Neutrophil (primary cell): ENCODE measurements around the gene ZMYND10.

Experiments used
- H3K27ac ChIP-seq: fragments of 200-600 bp; sonication (generic); 2 replicates; pipeline ENCODE4 v1.5.1; 2016; ENCODE audit warnings: mild to moderate bottlenecking, moderate library complexity
- H3K27me3 ChIP-seq: fragments of 200-600 bp; sonication (generic); 2 replicates; pipeline ENCODE4 v1.6.0; 2016; ENCODE audit warnings: mild to moderate bottlenecking
- H3K36me3 ChIP-seq: fragments of 200-600 bp; sonication (generic); 2 replicates; pipeline ENCODE4 v1.5.1; 2017
- H3K4me1 ChIP-seq, 2 experiments: fragments of 200-600 bp in 1 of 2; sonication (generic) in 1 of 2; 1 replicate in 1 of 2; 2 replicates in 1 of 2; pipeline versions ENCODE4 v1.5.1 to v1.6.1; 2013 to 2016; ENCODE audit warnings: low read depth in 1 of 2, low read length in 1 of 2, mild to moderate bottlenecking in 1 of 2, moderate library complexity in 1 of 2; ENCODE audit not compliant: control insufficient read depth in 1 of 2, insufficient read depth in 1 of 2
- H3K4me3 ChIP-seq, 2 experiments: fragments of 200-600 bp in 1 of 2; sonication (generic) in 1 of 2; 1 replicate in 1 of 2; 2 replicates in 1 of 2; pipeline ENCODE4 v1.5.1; 2013 to 2016; ENCODE audit warnings: low read depth in 1 of 2, low read length in 1 of 2, mild to moderate bottlenecking in 1 of 2, moderate library complexity in 1 of 2
- H3K9me3 ChIP-seq: fragments of 200-600 bp; sonication (generic); 2 replicates; pipeline ENCODE4 v1.5.1; 2016
- CTCF ChIP-seq: fragments of 200-600 bp; sonication (generic); IDR thresholded peaks from 2 replicates; pipeline ENCODE4 v1.5.1; 2016; ENCODE audit warnings: antibody characterized with exemption

The ZMYND10 gene

DNA sequence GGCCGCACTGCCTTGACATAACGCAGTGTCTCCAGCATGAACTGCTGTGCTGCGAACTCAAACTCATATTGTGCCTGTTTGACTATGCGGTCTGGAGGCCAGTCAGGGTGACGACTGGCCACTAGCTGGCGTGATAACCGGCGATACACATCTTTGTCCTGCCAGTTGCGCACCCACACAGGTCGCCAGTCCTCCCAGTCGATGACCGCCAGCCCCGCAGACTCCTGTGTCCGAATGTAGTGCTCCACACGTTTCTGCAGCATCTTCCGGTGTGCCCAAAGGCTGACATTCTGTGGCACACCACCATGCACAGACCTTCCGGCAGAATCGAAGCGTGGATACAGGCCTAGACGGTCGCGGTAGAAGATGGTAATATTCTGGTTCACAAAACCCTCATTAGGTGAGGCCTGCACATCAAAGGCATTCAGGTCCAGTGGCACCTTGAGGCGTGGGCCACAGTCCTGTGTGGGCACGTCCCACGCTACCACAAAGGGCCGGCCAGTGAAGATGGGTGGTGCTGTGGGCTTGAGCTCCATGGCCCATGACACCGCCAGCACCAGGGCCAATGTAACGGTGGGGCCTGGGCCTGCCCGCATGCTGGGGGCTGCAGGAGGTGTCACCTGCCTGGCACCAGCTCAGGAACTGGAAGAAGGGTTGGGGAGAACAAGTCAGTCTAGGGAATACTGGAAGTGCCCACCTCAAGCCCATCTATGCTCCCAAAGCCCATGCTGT is 25.5 kb downstream of the ZMYND10 start:
- Histone ChIP-seq H3K36me3 (peaks cover 5% of the 10 kb centered on the region), H3K4me3 (peak overlapping the region; percentile 72 to 77), H3K4me1 (peaks cover 68 to 82% of the 10 kb centered on the region in 2 experiments), H3K9me3 (no peaks in the 10 kb centered on the region), H3K27me3 (no peaks in the 10 kb centered on the region), H3K27ac (peak overlapping the region; percentile 95)
- TF ChIP-seq CTCF: no peak

DNA sequence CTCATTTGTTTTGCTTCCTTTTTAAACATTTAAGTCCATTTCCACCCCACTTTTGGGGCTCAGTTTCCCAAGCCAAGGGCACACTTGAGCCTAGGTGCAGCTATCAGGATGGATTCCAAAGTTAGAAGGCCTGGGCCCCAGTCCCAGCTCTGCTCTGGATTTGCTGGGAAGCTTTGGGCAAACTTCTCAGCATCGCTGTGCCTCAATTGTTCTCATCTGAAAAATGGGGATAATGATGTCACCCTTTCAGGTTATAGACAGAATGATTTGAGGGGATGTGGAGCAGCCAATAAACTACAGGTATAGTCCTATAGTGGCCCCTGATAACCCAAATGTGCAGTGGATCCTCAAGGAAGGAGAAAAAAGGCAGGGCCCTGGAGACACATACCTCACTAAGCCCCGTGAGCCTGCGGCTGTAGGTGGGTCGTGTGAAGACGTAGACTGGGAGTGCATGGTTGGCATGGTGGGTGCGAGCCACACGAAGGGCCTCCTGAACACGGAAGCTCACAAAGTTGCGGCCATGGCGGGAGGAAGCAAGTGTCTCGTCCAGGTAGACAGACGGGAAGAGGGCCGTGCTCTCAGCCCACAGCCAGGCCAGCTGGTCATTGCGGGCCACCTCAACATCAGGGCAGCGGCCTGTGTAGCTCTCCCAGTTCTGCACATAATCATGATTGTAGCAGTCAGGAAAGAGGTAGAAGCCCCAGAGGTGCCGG is 26.2 kb downstream of the ZMYND10 start:
- Histone ChIP-seq H3K36me3 (peaks cover 5% of the 10 kb centered on the region), H3K27me3 (no peaks in the 10 kb centered on the region), H3K9me3 (no peaks in the 10 kb centered on the region), H3K27ac (peak overlapping the region; percentile 86), H3K4me1 (peaks cover 60 to 75% of the 10 kb centered on the region in 2 experiments), H3K4me3 (peak overlapping the region; percentile 23 to 77)
- no peak for TF ChIP-seq CTCF

GRCh38 chr3:50318615-50319014 is 26.9 kb downstream of the ZMYND10 start:
- Histone ChIP-seq H3K27me3 (no peaks in the 10 kb centered on the region), H3K4me3 (peak overlapping the region; percentile 23 to 77), H3K4me1 (peaks cover 53 to 67% of the 10 kb centered on the region in 2 experiments), H3K27ac (peak overlapping the region; percentile 86), H3K36me3 (peaks cover 5% of the 10 kb centered on the region), H3K9me3 (no peaks in the 10 kb centered on the region)
- peak; percentile 20 for TF ChIP-seq CTCF

GRCh38 chr3:50318163-50318562 is 27.4 kb downstream of the ZMYND10 start:
- Histone ChIP-seq H3K9me3 (no peaks in the 10 kb centered on the region), H3K4me3 (peak overlapping the region; percentile 23 to 77), H3K4me1 (peaks cover 49 to 63% of the 10 kb centered on the region in 2 experiments), H3K27me3 (no peaks in the 10 kb centered on the region), H3K27ac (peak overlapping the region; percentile 86), H3K36me3 (peaks cover 5% of the 10 kb centered on the region)
- TF ChIP-seq CTCF: no peak

DNA sequence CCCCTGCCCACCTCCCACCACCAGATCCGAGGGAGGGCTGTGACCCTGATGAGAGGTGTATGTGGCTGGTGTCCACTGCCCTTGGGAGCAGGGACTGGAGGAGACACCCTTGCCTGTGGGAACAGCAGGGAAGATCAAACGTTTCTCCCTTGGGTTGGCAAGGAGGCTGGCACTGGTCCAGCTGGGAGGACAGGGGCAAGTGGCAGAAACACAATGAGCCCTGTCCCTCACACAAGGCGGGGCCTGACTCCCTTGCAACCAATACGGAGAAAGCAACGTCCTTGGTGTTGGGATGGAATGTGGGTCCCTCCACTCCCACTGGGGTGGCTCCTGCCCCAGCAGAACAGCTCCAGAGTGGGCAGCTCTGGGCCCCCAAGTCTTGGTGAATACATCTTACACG is 28.2 kb downstream of the ZMYND10 start:
- H3K27ac ChIP-seq: no peak overlapping the region

More for the DNA sequence above, 28.2 kb downstream of the ZMYND10 start:
- TF ChIP-seq CTCF: no peak
- Histone ChIP-seq H3K4me1 (peaks cover 40 to 54% of the 10 kb centered on the region in 2 experiments), H3K36me3 (peaks cover 5% of the 10 kb centered on the region), H3K4me3 (no peak overlapping the region), H3K9me3 (no peaks in the 10 kb centered on the region), H3K27me3 (no peaks in the 10 kb centered on the region)
